GM12874 (cell line): ENCODE data around the gene RNF7.

Experiments
- CTCF ChIP-seq: IDR thresholded peaks from 2 replicates; pipeline ENCODE4 v1.5.1; 2011; ENCODE audit warnings: low read depth, mild to moderate bottlenecking, control low read depth, low read length, moderate library complexity; ENCODE audit not compliant: insufficient read depth

RNF7 gene

GRCh38 chr3:141737678-141738021 lies 448 bp upstream of the RNF7 start:
- no peak for TF ChIP-seq CTCF

- TF ChIP-seq CTCF = no peak
These were observed 829 bp downstream of the RNF7 start for GRCh38 chr3:141738891-141739363.

- TF ChIP-seq CTCF = no peak
These were observed 1.6 kb downstream of the RNF7 start for GRCh38 chr3:141739731-141740130.

- TF ChIP-seq CTCF = no peak
These were observed 2.3 kb downstream of the RNF7 start for GRCh38 chr3:141740349-141740748.

GRCh38 chr3:141743305-141743704 lies 5.2 kb downstream of the RNF7 start:
- TF ChIP-seq CTCF = no peak

GRCh38 chr3:141746962-141747361 lies 8.9 kb downstream of the RNF7 start:
- TF ChIP-seq CTCF = no peak

- TF ChIP-seq CTCF = no peak
These were observed 15.3 kb downstream of the RNF7 start for GRCh38 chr3:141753399-141753798.

- TF ChIP-seq CTCF = no peak
These were observed 15.9 kb downstream of the RNF7 start for GRCh38 chr3:141754032-141754431.
